Measurements from ENCODE around the gene TMEM255A. TPM values are rescaled to one million over a fixed set of nuclear protein-coding genes. Genes with fewer than 3 reads are reported as not detected.

The TMEM255A gene
- total RNA-seq, 1 donor from 2014 or later: 1.5 TPM

GRCh38 chrX:120235284-120235683, 76.0 kb downstream of the TMEM255A start:
- TF ChIP-seq CTCF (IDR thresholded peaks at IDR 0.05): no peak
- no peak for ATAC-seq
- intact Hi-C loops (cut with DNase I): no loop called here

GRCh38 chrX:120228187-120228908, 82.9 kb downstream of the TMEM255A start:
- no peak for TF ChIP-seq CTCF (IDR thresholded peaks at IDR 0.05)
- no peak for ATAC-seq
- Histone ChIP-seq H3K4me1 (no peaks in the 10 kb centered on the region), H3K27ac (no peak overlapping the region), H3K4me3 (no peak overlapping the region), H3K36me3 (no peaks in the 10 kb centered on the region), H3K9me3 (no peaks in the 10 kb centered on the region), H3K27me3 (no peaks in the 10 kb centered on the region)
- intact Hi-C loops (cut with DNase I): no loop called here
- no peak for DNase-seq

More at GRCh38 chrX:120235284-120235683, 76.0 kb downstream of the TMEM255A start:
- Histone ChIP-seq H3K4me1 (no peaks in the 10 kb centered on the region), H3K9me3 (no peaks in the 10 kb centered on the region), H3K27me3 (no peaks in the 10 kb centered on the region), H3K4me3 (no peak overlapping the region), H3K27ac (no peak overlapping the region), H3K36me3 (no peaks in the 10 kb centered on the region)
- no peak for DNase-seq

- no peak for TF ChIP-seq CTCF (IDR thresholded peaks at IDR 0.05)
- intact Hi-C loops (cut with DNase I): no loop called here
- DNase-seq (no peak), ATAC-seq (no peak)
- no peaks in the 10 kb centered on the region for H3K9me3 ChIP-seq
- no peaks in the 10 kb centered on the region for H3K36me3 ChIP-seq
- H3K27ac ChIP-seq: no peak overlapping the region
- H3K27me3 ChIP-seq: no peaks in the 10 kb centered on the region
- no peak overlapping the region for H3K4me3 ChIP-seq
- no peaks in the 10 kb centered on the region for H3K4me1 ChIP-seq
Measured at GRCh38 chrX:120224388-120224787, 86.9 kb downstream of the TMEM255A start.

- Histone ChIP-seq H3K4me3 (no peak overlapping the region), H3K36me3 (no peaks in the 10 kb centered on the region), H3K4me1 (no peaks in the 10 kb centered on the region), H3K27me3 (no peaks in the 10 kb centered on the region), H3K27ac (no peak overlapping the region), H3K9me3 (no peaks in the 10 kb centered on the region)
- no peak for ATAC-seq
- no peak for TF ChIP-seq CTCF (IDR thresholded peaks at IDR 0.05)
- DNase-seq: no peak
- intact Hi-C loops (cut with DNase I): no loop called here
Measured at GRCh38 chrX:120223374-120223773, 87.9 kb downstream of the TMEM255A start.

GRCh38 chrX:120213438-120214265, 97.6 kb downstream of the TMEM255A start:
- no peak overlapping the region for H3K27ac ChIP-seq
- DNase-seq (no peak), ATAC-seq (peak; percentile 85)
- no peaks in the 10 kb centered on the region for H3K27me3 ChIP-seq
- no peaks in the 10 kb centered on the region for H3K9me3 ChIP-seq
- H3K4me1 ChIP-seq: no peaks in the 10 kb centered on the region
- intact Hi-C loops (cut with DNase I): no loop called here
- peak; percentile 68 for TF ChIP-seq CTCF (IDR thresholded peaks at IDR 0.05)
- H3K36me3 ChIP-seq: no peaks in the 10 kb centered on the region
- no peak overlapping the region for H3K4me3 ChIP-seq

Other genes with a start within 250 kb of the TMEM255A start
- not detected for gene RHOXF2B, start 233.8 kb downstream of the TMEM255A start, total RNA-seq
- 0.72 TPM for gene RHOXF1, start 195.5 kb downstream of the TMEM255A start, total RNA-seq
- not detected for gene RHOXF2, start 152.8 kb downstream of the TMEM255A start, total RNA-seq
- 15.3 TPM for gene ZBTB33, start 60.6 kb downstream of the TMEM255A start, total RNA-seq
- not detected for gene ATP1B4, start 50.6 kb upstream of the TMEM255A start, total RNA-seq
- 138 TPM for gene LAMP2, start 157.8 kb upstream of the TMEM255A start, total RNA-seq
- gene CUL4B, start 249.5 kb upstream of the TMEM255A start, total RNA-seq: 38.6 TPM